H1 (cell line): ENCODE measurements around the gene SMYD5. TPM values are rescaled to one million over a fixed set of nuclear protein-coding genes. Genes with fewer than 3 reads are reported as not detected.

Source experiments
- CTCF ChIA-PET: fragments of 300-600 bp; sonication (Branson Sonifier 250); formaldehyde crosslinking; loops from one replicate; lab custom pipeline; 2021; ENCODE audit not compliant: partially characterized antibody; lab: Charles Lee
- POLR2A ChIA-PET: fragments of 300-600 bp; sonication (Branson Sonifier 250); formaldehyde crosslinking; loops from one replicate; lab custom pipeline; 2021; ENCODE audit warnings: inconsistent platforms; ENCODE audit not compliant: partially characterized antibody; lab: Charles Lee
- DNase-seq, 2 experiments: peaks; one replicate each; pipeline versions ENCODE4 v3.0.0 to v3.0.0-alpha.2; 2010 to 2022; ENCODE audit warnings: low spot score in 2 of 2, low read depth in 1 of 2, mixed read lengths in 1 of 2
- FAIRE-seq: peaks from 2 replicates; lab custom pipeline; 2011; peaks lifted over from hg19 to GRCh38; lab: Jason Lieb, UNC
- H2AFZ ChIP-seq: 2 replicates; pipeline ENCODE4 v1.8.1; 2012; ENCODE audit warnings: low read length, inconsistent platforms
- H2AK5ac ChIP-seq: 2 replicates; pipeline ENCODE4 v1.6.1; 2013; ENCODE audit warnings: low read depth, low read length
- H2BK120ac ChIP-seq: replicated peaks from 2 replicates; pipeline ENCODE3; 2013; ENCODE audit warnings: low read depth, low read length, inconsistent platforms
- H2BK12ac ChIP-seq: 2 replicates; pipeline ENCODE4 v1.6.1; 2013; ENCODE audit warnings: low read depth, low read length
- H2BK15ac ChIP-seq: 2 replicates; pipeline ENCODE4 v1.6.1; 2013; ENCODE audit warnings: low read length
- H2BK20ac ChIP-seq: 2 replicates; pipeline ENCODE4 v1.6.1; 2013; ENCODE audit warnings: low read length
- H2BK5ac ChIP-seq: 2 replicates; pipeline ENCODE4 v1.6.1; 2013; ENCODE audit warnings: low read depth, low read length
- H3K14ac ChIP-seq: 2 replicates; pipeline ENCODE4 v1.6.1; 2013; ENCODE audit warnings: inconsistent platforms; ENCODE audit not compliant: insufficient read length
- H3K18ac ChIP-seq: 2 replicates; pipeline ENCODE4 v1.6.1; 2013; ENCODE audit warnings: low read length; ENCODE audit errors: extremely low read depth
- H3K23ac ChIP-seq: 2 replicates; pipeline ENCODE4 v1.6.1; 2013; ENCODE audit warnings: inconsistent platforms; ENCODE audit not compliant: insufficient read length
- H3K23me2 ChIP-seq: 2 replicates; pipeline ENCODE4 v1.6.1; 2013; ENCODE audit warnings: low read depth, low read length
- H3K27ac ChIP-seq: 2 replicates; pipeline ENCODE4 v1.6.1; 2011; ENCODE audit warnings: low read depth, low read length, inconsistent platforms
- H3K27me3 ChIP-seq, 4 experiments: replicated peaks in 1 of 4; 1 replicate in 1 of 4; 2 replicates in 3 of 4; pipeline versions ENCODE4 v1.6.1 to v1.8.1; 2011 to 2013; ENCODE audit warnings: low read length in 3 of 4, mild to moderate bottlenecking in 3 of 4, inconsistent platforms in 2 of 4, mixed read lengths in 2 of 4, moderate library complexity in 1 of 4; ENCODE audit not compliant: control insufficient read depth in 3 of 4, insufficient read depth in 3 of 4; ENCODE audit errors: extremely low read depth in 1 of 4
- H3K36me3 ChIP-seq, 4 experiments: 2 replicates each; pipeline versions ENCODE4 v1.6.1 to v1.8.1; 2011 to 2013; ENCODE audit warnings: mild to moderate bottlenecking in 4 of 4, low read length in 3 of 4, moderate library complexity in 2 of 4, control low read depth in 1 of 4, inconsistent platforms in 1 of 4; ENCODE audit not compliant: insufficient read depth in 4 of 4, control insufficient read depth in 2 of 4
- H3K4ac ChIP-seq: replicated peaks from 2 replicates; pipeline ENCODE3; 2013; ENCODE audit warnings: low read length, low read depth, mixed read lengths, inconsistent platforms; ENCODE audit not compliant: insufficient read length
- H3K4me1 ChIP-seq, 4 experiments: replicated peaks in 1 of 4; 1 replicate in 1 of 4; 2 replicates in 3 of 4; pipeline versions ENCODE4 v1.6.1 to v1.8.1; 2011 to 2013; ENCODE audit warnings: low read length in 3 of 4, inconsistent platforms in 2 of 4, mixed read lengths in 1 of 4; ENCODE audit not compliant: insufficient read depth in 4 of 4, control insufficient read depth in 3 of 4
- H3K4me2 ChIP-seq, 2 experiments: 2 replicates each; pipeline versions ENCODE4 v1.6.1 to v1.8.1; 2011 to 2013; ENCODE audit warnings: low read depth in 2 of 2, low read length in 2 of 2, control low read depth in 1 of 2, inconsistent platforms in 1 of 2, mild to moderate bottlenecking in 1 of 2; ENCODE audit not compliant: insufficient read depth in 1 of 2
- H3K4me3 ChIP-seq, 4 experiments: fragments of 200-600, 300-600 bp in 1 of 4; sonication (generic), shearing (Covaris generic), sonication (Bioruptor Twin) in 1 of 4; 2 replicates each; pipeline versions ENCODE4 v1.5.1 to v1.8.1; 2011 to 2016; ENCODE audit warnings: low read length in 4 of 4, low read depth in 3 of 4, control low read depth in 2 of 4, inconsistent platforms in 2 of 4, mild to moderate bottlenecking in 2 of 4, mixed read lengths in 1 of 4, moderate library complexity in 1 of 4; ENCODE audit not compliant: insufficient read depth in 2 of 4; ENCODE audit errors: extremely low read depth in 1 of 4
- H3K56ac ChIP-seq: replicated peaks from 2 replicates; pipeline ENCODE3; 2013; ENCODE audit warnings: low read depth, mild to moderate bottlenecking, mixed read lengths, low read length, inconsistent platforms; ENCODE audit not compliant: insufficient read length
- H3K79me1 ChIP-seq: 2 replicates; pipeline ENCODE4 v1.6.1; 2013; ENCODE audit warnings: low read depth, low read length, control low read depth
- H3K79me2 ChIP-seq, 2 experiments: 2 replicates each; pipeline versions ENCODE4 v1.6.1 to v1.8.1; 2012 to 2013; ENCODE audit warnings: low read length in 2 of 2, mild to moderate bottlenecking in 2 of 2, inconsistent platforms in 1 of 2; ENCODE audit not compliant: insufficient read depth in 2 of 2, control insufficient read depth in 1 of 2
- H3K9ac ChIP-seq, 4 experiments: replicated peaks in 1 of 4; 1 replicate in 1 of 4; 2 replicates in 3 of 4; pipeline versions ENCODE4 v1.6.1 to v1.8.1; 2011 to 2013; ENCODE audit warnings: low read depth in 3 of 4, low read length in 3 of 4, control low read depth in 2 of 4, mild to moderate bottlenecking in 2 of 4, moderate library complexity in 2 of 4, inconsistent platforms in 1 of 4; ENCODE audit errors: extremely low read depth in 1 of 4
- H3K9me3 ChIP-seq, 2 experiments: 2 replicates each; pipeline versions ENCODE4 v1.6.1 to v1.8.1; 2012 to 2013; ENCODE audit warnings: mild to moderate bottlenecking in 2 of 2, moderate library complexity in 2 of 2, control low read depth in 1 of 2, inconsistent platforms in 1 of 2, low read depth in 1 of 2, low read length in 1 of 2, mixed read lengths in 1 of 2; ENCODE audit not compliant: insufficient read depth in 2 of 2
- H4K20me1 ChIP-seq, 2 experiments: replicated peaks in 1 of 2; 2 replicates each; pipeline versions ENCODE3 to v1.8.1; 2011 to 2013; ENCODE audit warnings: inconsistent platforms in 2 of 2, low read length in 2 of 2, mild to moderate bottlenecking in 1 of 2; ENCODE audit not compliant: insufficient read depth in 2 of 2, control insufficient read depth in 1 of 2
- H4K5ac ChIP-seq: 2 replicates; pipeline ENCODE4 v1.6.1; 2013; ENCODE audit warnings: low read length, low read depth, mixed read lengths, inconsistent platforms; ENCODE audit not compliant: insufficient read length
- H4K8ac ChIP-seq: 2 replicates; pipeline ENCODE4 v1.8.0; 2013; ENCODE audit warnings: mild to moderate bottlenecking, moderate library complexity, low read length, inconsistent platforms; ENCODE audit not compliant: insufficient read depth; ENCODE audit errors: extremely low read depth
- H4K91ac ChIP-seq: replicated peaks from 2 replicates; pipeline ENCODE3; 2013; ENCODE audit warnings: low read length, mixed read lengths, inconsistent platforms; ENCODE audit not compliant: insufficient read length
- CHD2 ChIP-seq: IDR thresholded peaks from 2 replicates; pipeline ENCODE4 v1.6.1; 2012; ENCODE audit warnings: low read length, improper control_type of control experiment
- CREB1 ChIP-seq: IDR thresholded peaks from 2 replicates; pipeline ENCODE4 v1.6.1; 2012; ENCODE audit warnings: inconsistent platforms
- EP300 ChIP-seq, 2 experiments: IDR thresholded peaks; 1 replicate in 1 of 2; 2 replicates in 1 of 2; pipeline ENCODE4 v1.6.1; 2011 to 2012; ENCODE audit warnings: low read depth in 2 of 2, low read length in 2 of 2, mild to moderate bottlenecking in 2 of 2, borderline replicate concordance in 1 of 2, inconsistent platforms in 1 of 2, moderate library complexity in 1 of 2
- JUN ChIP-seq: IDR thresholded peaks from 2 replicates; pipeline ENCODE4 v1.6.1; 2011; ENCODE audit warnings: low read depth, mild to moderate bottlenecking, improper control_type of control experiment, low read length
- KDM1A ChIP-seq: fragments of 200-600, 300-600 bp; sonication (generic); IDR thresholded peaks from 2 replicates; pipeline ENCODE4 v1.7.1; 2016; ENCODE audit warnings: mild to moderate bottlenecking, low read length, borderline replicate concordance
- NANOG ChIP-seq: IDR thresholded peaks from 2 replicates; pipeline ENCODE4 v1.6.1; 2011; ENCODE audit warnings: low read length, low read depth, mild to moderate bottlenecking, inconsistent platforms; ENCODE audit not compliant: insufficient read depth, poor library complexity, severe bottlenecking
- POLR2AphosphoS5 ChIP-seq: IDR thresholded peaks from 2 replicates; pipeline ENCODE4 v1.6.1; 2011; ENCODE audit warnings: low read depth, low read length
- RNF2 ChIP-seq: fragments of 200-900, 300-1000 bp; sonication (generic); IDR thresholded peaks from 2 replicates; pipeline ENCODE4 v1.7.1; 2016; ENCODE audit warnings: borderline replicate concordance, low read depth, mild to moderate bottlenecking, antibody characterized with exemption, low read length; ENCODE audit not compliant: poor library complexity, severe bottlenecking; ENCODE audit errors: missing control alignments
- SRF ChIP-seq: IDR thresholded peaks from 2 replicates; pipeline ENCODE4 v1.6.1; 2011; ENCODE audit warnings: mild to moderate bottlenecking, low read depth, low read length, moderate library complexity
- TBP ChIP-seq: IDR thresholded peaks from 2 replicates; pipeline ENCODE4 v1.6.1; 2011; ENCODE audit warnings: low read depth, low read length, improper control_type of control experiment
- ZNF274 ChIP-seq: IDR thresholded peaks from 2 replicates; pipeline ENCODE4 v1.7.0; 2012; ENCODE audit warnings: low read length, borderline replicate concordance; ENCODE audit errors: extremely low read depth
- WGBS, 2 experiments: shearing (Covaris generic) in 1 of 2; methylation state at CpG; one replicate each; pipeline versions ENCODE4 v1.1.6 to v1.1.7; 2013 to 2015; ENCODE audit warnings: low lambda C conversion rate in 2 of 2, mixed read lengths in 2 of 2, inconsistent platforms in 1 of 2, low coverage in 1 of 2, missing lambda C conversion rate in 1 of 2; ENCODE audit not compliant: insufficient replicate concordance in 2 of 2, insufficient coverage in 1 of 2, insufficient read length in 1 of 2; ENCODE audit errors: extremely low coverage in 1 of 2, missing lambda C conversion rate in 1 of 2; 5-methylcytosine and 5-hydroxymethylcytosine counted together
- polyA plus RNA-seq, 7 experiments: library from polyadenylated mRNA; depleted of rRNA in 3 of 7; stranded (reverse) in 5 of 7; unstranded in 2 of 7; fragments of >200 nt in 5 of 7; fragments of 200-250 nt in 2 of 7; gene quantifications; 1 replicate in 5 of 7; 2 replicates in 1 of 7; 4 replicates in 1 of 7; pipeline versions ENCODE4 v1.2.1 to v1.2.3, GENCODE V29; 2011 to 2013; ENCODE audit warnings: missing spikeins in 2 of 7, mixed read lengths in 2 of 7
- total RNA-seq: library from RNA; stranded (reverse); fragmentation: NEBNext Ultra II Directional; extraction: Animal tissue kit (Norgen Biotek cat#: 25700); gene quantifications from 2 replicates; pipeline ENCODE4 v1.2.1, GENCODE V29; 2021

Gene SMYD5
- total and polyA plus RNA-seq, 2 of the 8 experiments (the other 6 are each of a cell fraction or from before 2014, with no cell fraction given) = 35.2 to 56.7 TPM

DNA sequence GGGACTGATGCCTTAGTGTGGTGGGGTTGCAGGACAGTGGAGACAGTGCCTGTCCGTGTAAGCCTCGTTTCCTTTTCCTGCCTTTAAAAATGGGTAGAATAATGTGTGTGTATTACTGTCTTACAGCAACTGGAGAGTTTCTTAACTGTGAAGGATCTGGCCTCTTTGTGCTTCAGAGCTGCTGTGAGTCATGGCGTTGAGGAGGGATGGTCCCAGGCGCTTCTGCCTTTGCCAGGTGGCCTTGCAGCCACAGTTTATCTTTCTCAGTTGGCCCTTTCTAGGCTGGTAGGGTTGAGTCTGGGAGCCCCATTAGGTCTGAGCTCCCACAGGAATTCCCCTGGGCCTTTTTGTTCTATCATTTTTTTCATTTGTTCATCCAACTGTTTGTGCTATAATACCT lies 9.8 kb downstream of the SMYD5 start:
- ChIA-PET POLR2A (interaction anchor here (1.1 to 11.5 kb wide), 3 partner anchors 9 to 16 kb away, joined by 4 to 113 read pairs (median 9); partner anchors contain the start of genes CCT7 and PRADC1), CTCF (interaction anchor here (0.6 to 3.9 kb wide), 3 partner anchors 9 to 1773 kb away, joined by 3 to 19 read pairs (median 14); partner anchors contain the start of genes CCT7, PRADC1 and SMYD5)
- no peak overlapping the region for H3K4ac ChIP-seq
- H3K9me3 ChIP-seq = no peaks in the 10 kb centered on the region
- no peak overlapping the region for H2AFZ ChIP-seq
- H3K56ac ChIP-seq = no peak overlapping the region
- no peak overlapping the region for H3K4me3 ChIP-seq
- DNase-seq = no peak
- no peak overlapping the region for H2BK5ac ChIP-seq
- H3K4me1 ChIP-seq = no peaks in the 10 kb centered on the region
- H3K36me3 ChIP-seq = peaks cover 6 to 39% (median 16%) of the 10 kb centered on the region in 4 experiments; a peak in 7 of 8 replicates
- no peak overlapping the region for H3K4me2 ChIP-seq
- H4K8ac ChIP-seq = no peak overlapping the region
- H3K27ac ChIP-seq = no peak overlapping the region
- no peak overlapping the region for H2BK12ac ChIP-seq
- no peak overlapping the region for H2BK15ac ChIP-seq
- WGBS, 2 experiments = 88% methylated on average over 4 of the region's 4 CpGs; no CpG with 5 or more reads in 1 of the 2 experiments
- H3K23me2 ChIP-seq = no peaks in the 10 kb centered on the region
- no peak overlapping the region for H3K9ac ChIP-seq
- H2BK120ac ChIP-seq = no peak overlapping the region
- no peak overlapping the region for H4K5ac ChIP-seq
- no peaks in the 10 kb centered on the region for H3K27me3 ChIP-seq
- no peak for FAIRE-seq
- H3K79me1 ChIP-seq = peaks cover 3% of the 10 kb centered on the region; the same call in 1 of the 2 replicates
- H2BK20ac ChIP-seq = no peak overlapping the region
- no peak overlapping the region for H3K23ac ChIP-seq
- H2AK5ac ChIP-seq = no peak overlapping the region
- H3K79me2 ChIP-seq = peaks cover 0 to 1% of the 10 kb centered on the region in 2 experiments; a peak in 1 of 4 replicates
- no peak overlapping the region for H3K18ac ChIP-seq
- no peak overlapping the region for H4K91ac ChIP-seq
- no peak overlapping the region for H3K14ac ChIP-seq
- H4K20me1 ChIP-seq = peaks cover 0 to 3% of the 10 kb centered on the region in 2 experiments
- TF ChIP-seq KDM1A = no peak
- no peak for TF ChIP-seq CREB1
- no peak for TF ChIP-seq JUN
- no peak for TF ChIP-seq RNF2
- TF ChIP-seq CHD2 = no peak
- no peak for TF ChIP-seq SRF
- TF ChIP-seq ZNF274 = no peak
- no peak for TF ChIP-seq POLR2AphosphoS5
- no peak for TF ChIP-seq NANOG
- no peak for TF ChIP-seq EP300 (IDR thresholded peaks at IDR 0.05; ENCODE audit: borderline replicate concordance in 1 of 2, low read depth in 2 of 2, low read length in 2 of 2)
- no peak for TF ChIP-seq TBP
